Mammary epithelial cell (primary cell): ENCODE data around the gene CLRN1.

ENCODE experiments used
- EZH2 ChIP-seq: IDR thresholded peaks from 2 replicates; pipeline ENCODE4 v1.6.1; 2012; ENCODE audit warnings: low read length, inconsistent platforms, borderline replicate concordance
- TF ChIP-seq, protein P1 (sequence below), 2 donors: IDR thresholded peaks in 1 of 2; conservative IDR thresholded peaks in 1 of 2; 2 replicates each; pipeline ENCODE4 v1.5.1; 2011 to 2012; ENCODE audit warnings: inconsistent platforms in 2 of 2, low read length in 2 of 2, mild to moderate bottlenecking in 2 of 2, control low read depth in 1 of 2, low read depth in 1 of 2; ENCODE audit not compliant: insufficient read depth in 1 of 2; ENCODE audit errors: extremely low read depth in 1 of 2

GRCh38 chr3:150975992-150976368 is 3.5 kb upstream of the CLRN1 start:
- TF ChIP-seq, protein P1, sequence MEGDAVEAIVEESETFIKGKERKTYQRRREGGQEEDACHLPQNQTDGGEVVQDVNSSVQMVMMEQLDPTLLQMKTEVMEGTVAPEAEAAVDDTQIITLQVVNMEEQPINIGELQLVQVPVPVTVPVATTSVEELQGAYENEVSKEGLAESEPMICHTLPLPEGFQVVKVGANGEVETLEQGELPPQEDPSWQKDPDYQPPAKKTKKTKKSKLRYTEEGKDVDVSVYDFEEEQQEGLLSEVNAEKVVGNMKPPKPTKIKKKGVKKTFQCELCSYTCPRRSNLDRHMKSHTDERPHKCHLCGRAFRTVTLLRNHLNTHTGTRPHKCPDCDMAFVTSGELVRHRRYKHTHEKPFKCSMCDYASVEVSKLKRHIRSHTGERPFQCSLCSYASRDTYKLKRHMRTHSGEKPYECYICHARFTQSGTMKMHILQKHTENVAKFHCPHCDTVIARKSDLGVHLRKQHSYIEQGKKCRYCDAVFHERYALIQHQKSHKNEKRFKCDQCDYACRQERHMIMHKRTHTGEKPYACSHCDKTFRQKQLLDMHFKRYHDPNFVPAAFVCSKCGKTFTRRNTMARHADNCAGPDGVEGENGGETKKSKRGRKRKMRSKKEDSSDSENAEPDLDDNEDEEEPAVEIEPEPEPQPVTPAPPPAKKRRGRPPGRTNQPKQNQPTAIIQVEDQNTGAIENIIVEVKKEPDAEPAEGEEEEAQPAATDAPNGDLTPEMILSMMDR (conservative IDR thresholded peaks at IDR 0.05 in 1 of 2, IDR thresholded peaks at IDR 0.05 in 1 of 2; ENCODE audit: extremely low read depth in 1 of 2, insufficient read depth in 1 of 2, low read depth in 1 of 2, low read length in 2 of 2) = no peak
- TF ChIP-seq EZH2 = no peak
